HK-2 (cell line): ENCODE measurements around the gene GCNT4.
"Not testable (repeated sequence)": the region's sequence is repeated elsewhere in the genome, so short reads cannot be mapped to it uniquely, and the experiment has no call there.

Experiments used
- DNase-seq: peaks from one replicate; pipeline ENCODE4 v3.0.0-alpha.2; 2018; ENCODE audit not compliant: unreplicated experiment

The GCNT4 gene, protein sequence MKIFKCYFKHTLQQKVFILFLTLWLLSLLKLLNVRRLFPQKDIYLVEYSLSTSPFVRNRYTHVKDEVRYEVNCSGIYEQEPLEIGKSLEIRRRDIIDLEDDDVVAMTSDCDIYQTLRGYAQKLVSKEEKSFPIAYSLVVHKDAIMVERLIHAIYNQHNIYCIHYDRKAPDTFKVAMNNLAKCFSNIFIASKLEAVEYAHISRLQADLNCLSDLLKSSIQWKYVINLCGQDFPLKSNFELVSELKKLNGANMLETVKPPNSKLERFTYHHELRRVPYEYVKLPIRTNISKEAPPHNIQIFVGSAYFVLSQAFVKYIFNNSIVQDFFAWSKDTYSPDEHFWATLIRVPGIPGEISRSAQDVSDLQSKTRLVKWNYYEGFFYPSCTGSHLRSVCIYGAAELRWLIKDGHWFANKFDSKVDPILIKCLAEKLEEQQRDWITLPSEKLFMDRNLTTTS

DNA sequence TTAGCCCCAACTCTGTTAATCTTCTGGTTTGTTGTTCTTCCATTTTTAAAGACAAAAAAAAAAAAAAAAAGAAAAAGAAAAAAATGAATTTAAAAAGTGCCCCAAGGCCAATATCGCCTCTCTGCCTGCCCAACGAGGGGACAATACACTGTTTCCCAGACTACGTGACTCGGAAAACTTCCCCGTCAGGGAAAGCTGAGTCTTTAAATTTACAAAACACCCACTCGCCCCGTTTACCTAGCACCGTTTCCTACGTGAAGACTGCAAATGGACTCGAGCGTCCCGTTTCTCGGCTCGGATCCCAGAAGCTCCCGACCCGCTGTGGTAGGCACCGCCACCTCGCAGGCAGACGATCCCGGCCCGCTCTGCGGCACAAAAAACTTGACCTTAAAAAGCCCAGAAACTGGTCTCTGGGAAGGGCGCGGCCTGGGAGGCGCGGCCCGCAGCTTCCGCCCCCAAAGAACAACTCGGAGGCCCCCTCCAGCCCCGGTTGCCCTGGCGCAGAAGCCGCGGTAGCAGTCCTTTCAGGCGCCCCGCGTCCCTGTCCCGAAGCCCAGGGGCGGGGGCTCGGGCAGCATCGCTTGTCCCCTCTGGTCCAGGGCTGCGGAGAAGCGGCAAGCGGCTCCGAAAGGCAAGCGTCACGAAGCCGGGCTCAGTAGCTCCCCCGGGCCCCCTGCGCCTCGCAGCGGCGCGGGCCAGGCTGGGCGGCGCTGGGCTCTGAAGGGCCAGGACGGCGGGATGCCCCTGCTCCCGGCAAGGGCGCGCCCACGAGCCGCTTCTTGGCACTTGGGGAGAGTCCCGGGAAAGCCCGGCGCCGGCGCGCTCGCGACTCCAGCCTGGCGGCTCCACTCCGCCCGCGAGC, at the start of gene GCNT4:
TSS of gene GCNT4 (minus strand) at position 367 of the 862 bp plus-strand sequence. CDS start 22,521 bp downstream, outside the sequence.
- peak; percentile 57 for DNase-seq

DNA sequence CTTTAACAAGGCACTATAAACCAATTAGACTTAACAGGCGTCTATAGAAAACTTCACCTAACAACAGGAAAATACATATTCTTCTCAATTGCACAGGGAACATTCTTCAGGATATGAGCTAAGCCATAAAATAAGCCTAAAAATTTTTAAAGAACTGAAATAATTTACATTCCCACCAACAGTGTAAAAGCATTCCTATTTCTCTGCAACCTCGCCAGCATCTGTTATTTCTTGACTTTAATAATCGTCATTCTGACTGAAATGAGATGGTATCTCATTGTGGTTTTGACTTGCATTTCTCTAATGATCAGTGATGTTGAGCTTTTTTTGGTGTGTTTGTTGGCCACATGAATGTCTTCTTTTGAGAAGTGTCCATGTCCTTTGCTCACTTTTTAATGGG, 43.6 kb upstream of the GCNT4 start:
- DNase-seq: not testable (repeated sequence)

DNA sequence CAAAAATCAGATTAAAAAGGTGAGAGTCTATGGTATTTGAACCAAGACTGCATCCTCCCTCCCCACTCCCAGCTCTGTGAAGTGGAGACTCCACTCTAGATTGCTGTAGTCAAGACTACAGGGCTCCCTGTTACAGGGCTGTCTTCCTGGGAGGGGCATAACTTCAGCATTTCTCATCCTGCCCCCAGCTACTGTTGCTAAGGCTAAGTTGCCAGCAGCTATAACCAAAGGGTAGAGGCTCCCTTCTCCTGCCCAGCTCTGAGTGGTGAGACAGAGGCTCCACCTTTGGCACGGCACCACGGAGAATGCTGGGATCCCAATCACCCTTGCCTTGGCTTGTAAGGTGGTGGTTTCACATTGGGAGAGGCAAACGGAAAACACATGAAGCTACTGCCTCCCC, 39.2 kb upstream of the GCNT4 start:
- no peak for DNase-seq

DNA sequence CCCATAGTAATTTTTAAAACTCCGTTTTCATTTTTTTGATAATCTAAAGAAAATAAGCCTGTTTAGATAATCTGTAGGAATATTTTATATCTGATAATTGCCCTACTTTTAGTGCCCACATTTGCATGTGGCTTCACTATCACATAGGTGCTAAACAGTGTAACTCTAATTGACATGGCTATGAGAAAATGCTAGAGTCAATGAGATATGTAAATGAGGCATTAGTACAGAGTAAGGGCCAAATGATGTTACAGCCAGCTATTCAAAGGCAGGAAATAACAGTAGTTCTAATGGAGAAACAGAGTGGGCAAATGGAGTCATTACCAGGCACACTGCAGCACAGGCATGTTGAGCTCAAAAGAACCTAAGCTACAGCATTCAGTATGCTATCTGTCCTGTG, 37.3 kb upstream of the GCNT4 start:
- DNase-seq: no peak

DNA sequence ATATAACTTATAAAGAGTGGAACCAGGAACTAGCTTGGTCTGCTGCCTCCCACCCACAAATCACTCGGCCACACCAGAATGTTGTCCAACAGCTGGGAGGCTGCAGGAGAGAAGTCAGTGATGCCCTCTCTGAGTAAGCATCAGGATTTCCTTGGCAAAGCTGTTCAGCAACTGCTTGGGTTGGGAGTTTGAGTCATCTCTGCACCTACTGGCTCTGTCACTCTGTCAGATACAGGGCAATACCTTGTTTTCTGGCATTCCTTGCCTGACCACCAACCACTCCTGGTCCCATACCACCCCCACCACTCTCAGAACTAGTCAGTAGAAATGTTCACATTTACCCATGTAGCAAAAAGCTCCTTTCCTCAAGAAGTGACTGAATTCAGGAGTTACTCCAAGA, 36.8 kb upstream of the GCNT4 start:
- no peak for DNase-seq

DNA sequence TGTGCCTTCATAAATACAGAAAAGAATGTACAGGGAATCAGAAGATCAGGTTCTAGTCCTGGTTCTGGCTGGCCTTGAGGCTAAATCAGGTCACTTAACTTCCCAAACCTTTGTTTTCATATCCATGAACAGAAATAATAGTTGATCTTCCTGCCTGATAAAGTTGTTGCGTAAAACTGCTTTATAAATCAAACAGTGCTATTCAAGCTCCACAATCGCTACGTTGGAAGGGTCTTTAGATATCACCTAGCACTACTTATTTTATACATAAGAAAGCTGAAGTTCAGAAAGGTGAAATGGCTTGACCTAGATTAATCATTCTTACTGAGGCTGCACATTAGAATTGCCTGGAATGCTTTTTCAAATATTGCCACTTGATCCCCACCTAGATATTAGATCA, 36.3 kb upstream of the GCNT4 start:
- no peak for DNase-seq

DNA sequence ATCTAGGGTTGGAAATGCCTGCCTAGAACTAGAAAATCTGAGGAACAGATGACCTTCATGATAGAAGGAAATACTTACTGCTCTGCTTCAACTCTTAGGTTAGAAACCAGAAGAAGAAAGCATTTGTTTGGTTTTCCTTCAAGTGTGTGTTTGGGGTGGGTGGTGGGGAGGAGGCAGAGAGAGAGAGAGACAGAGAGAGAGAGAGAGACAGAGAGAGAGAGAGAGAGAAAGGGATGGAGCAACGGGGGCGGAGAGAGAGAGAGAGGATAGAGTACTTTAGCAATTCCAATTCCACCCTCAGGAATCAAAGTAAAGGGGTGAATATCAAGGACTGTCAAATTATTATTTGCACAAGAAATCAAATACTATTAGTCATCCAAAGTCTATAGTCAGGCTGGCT, 29.2 kb upstream of the GCNT4 start:
- DNase-seq: no peak

DNA sequence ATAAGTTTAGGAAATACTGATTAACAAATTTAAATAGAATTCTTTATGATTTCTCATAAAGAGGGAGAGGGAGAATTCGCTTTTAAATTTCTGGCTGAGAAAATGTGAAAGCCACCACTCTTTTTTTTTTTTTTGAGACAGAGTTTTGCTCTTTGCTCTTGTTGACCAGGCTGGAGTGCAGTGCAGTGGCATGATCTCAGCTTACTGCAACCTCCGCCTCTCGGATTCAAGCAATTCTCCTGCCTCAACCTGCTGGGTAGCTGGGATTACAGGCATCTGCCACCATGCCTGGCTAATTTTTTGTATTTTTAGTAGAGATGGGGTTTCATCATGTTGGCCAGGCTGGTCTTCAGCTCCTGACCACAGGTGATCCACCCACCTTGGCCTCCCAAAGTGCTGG, 27.0 kb upstream of the GCNT4 start:
- DNase-seq: not testable (repeated sequence)

DNA sequence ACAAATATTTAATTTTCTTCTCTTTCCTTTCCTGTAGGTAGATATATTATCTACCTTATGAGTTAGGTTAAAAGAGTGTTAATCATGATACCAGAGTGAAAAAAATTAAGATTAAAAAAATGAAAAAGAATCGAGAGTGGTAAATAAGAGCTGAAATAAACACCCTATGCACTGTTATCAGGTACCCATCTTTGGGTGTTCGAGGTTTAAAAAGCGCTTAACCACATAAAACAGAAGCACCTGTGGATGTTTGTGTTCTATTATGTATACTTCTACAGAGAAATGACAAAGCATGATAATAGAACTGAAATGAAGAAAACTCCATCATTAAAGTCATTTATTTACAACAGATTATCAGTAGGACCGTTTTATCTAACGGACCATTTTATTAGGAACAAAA, 25.7 kb upstream of the GCNT4 start:
- DNase-seq: no peak

DNA sequence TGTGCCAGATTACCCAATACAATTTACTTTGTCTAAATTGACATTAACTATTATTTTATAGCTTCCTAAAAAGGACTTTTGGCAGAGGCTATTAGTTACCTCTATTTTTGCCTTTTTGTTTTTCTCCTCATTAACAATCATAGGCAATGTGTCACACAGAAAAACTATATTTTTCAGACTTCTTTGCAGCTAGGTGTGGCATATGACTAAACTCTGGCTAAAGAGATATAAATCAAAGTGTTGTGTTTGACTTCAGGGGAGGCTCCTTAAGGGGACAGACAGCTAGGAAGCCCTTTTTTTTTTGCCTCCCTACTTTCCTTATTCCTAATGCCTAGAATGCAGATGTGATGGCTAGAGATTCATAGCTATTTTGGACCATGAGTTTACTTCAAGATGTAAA, 19.7 kb upstream of the GCNT4 start:
- DNase-seq: no peak

DNA sequence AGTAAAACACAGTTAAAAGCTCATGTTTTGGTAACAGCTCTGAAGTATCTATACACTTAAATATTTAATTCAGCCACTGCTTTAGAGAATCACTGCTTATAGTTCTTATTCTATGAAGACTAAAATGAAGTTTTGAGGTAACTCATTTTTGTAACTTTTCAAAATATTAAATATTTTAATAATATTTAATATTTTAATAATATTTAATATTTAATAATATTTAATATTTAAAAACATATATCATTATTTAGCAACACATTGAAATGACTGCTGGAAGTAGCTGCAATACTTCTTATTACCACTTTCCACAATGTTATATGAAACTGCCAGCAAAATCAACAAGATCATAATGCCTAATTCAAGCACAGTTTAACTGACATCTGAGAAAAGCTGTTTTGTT, 18.7 kb upstream of the GCNT4 start:
- DNase-seq: no peak

DNA sequence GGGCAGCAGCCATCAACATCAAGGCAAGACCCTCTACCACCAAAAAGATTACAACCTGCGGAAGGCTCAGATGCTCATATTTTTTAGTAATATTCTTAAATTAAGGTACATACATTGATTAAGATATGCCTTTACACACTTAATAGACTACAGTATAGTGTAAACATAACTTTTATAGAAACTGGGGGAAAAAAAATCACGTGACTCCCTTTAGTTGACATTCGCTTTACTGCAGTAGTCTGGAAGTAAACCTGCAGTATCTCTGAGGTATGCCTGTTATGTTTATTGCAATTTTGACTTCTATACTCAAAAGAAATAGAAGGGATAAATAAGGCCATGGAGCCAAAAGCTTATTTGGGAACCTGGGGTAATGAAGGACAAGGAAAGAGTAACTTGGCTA, 15.1 kb upstream of the GCNT4 start:
- DNase-seq: no peak

DNA sequence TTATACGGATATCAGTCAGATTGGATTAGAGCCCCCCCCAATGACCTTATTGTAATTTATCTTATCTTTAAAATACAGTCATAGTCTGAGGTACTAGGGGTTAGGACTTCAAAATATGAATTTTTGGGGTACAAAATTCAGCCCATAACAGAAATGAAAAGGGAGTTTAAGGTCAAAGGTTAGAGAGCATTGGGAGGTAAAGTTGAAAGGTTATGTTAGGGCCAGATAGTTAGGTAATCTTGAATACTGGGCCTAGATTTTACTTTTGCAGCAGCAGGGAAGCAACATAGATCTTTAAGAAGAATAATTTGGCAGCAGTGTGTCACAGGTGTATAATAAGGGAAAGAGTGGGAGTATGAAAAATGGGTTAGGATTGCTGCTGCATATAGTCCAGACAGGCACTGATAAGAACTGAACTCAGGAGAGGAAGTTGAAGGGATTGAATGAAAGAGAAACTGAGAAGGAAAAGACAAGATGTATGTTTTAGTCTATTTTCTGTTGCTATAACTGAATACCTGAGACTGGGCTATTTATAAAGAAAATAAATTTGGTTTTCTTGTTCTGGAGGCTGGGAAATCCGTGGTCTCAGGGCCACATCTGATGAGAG, 10.7 kb upstream of the GCNT4 start:
- no peak for DNase-seq

DNA sequence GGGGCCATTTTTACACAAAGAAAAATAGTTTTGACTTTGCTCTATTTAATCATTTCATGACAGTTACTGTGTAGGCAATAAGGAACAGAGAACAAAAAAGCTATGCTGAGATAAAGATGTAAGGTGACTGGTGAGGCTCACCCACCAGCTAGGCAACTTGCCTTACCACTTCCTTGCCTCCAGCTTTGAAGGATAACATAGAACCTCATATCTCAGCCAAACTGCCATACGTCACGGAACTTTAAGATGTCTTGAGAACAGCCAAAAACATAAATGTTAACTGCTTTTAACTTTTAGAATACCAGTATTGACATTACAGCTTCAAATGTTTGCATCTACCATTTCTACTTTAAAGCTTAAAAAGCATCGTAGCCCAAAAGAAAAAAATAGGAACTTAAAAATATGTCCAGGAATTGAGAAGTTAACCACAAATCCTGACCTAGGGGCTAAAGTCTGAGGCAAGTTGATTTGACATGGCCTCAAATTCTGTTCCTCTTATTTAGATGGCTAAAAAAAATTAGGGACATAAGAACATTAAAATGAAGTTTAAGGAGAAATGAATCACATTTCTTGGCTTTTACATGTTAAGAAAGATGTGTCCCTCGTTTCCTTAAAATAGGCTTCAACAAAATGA, 7.7 kb upstream of the GCNT4 start:
- no peak for DNase-seq

DNA sequence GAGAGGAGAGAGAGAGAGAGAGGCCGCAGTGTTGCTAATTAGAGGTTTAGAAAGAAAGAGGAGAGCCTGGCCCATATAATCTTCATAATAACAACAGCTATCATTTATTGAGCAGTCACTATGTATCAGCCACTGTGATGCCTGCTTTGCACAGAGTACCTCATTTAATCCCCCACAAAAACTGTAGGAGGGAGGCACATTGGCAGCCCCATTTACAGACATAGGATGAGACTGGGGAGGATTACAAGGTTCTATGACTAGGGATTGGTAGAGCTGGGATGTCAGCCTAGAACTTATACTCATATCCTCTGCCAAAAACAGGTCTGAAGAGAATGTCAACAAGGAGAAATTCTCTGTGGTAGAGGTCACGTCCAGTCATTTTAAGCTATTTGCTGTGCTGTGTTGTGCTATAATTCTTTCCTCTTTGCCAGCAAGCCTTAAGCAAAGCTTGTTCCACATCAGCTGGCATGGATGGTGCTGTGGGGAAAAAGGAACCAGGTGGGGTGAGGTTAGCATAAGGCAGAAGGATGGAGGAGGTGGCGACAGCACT, 6.7 kb upstream of the GCNT4 start:
- DNase-seq: no peak

DNA sequence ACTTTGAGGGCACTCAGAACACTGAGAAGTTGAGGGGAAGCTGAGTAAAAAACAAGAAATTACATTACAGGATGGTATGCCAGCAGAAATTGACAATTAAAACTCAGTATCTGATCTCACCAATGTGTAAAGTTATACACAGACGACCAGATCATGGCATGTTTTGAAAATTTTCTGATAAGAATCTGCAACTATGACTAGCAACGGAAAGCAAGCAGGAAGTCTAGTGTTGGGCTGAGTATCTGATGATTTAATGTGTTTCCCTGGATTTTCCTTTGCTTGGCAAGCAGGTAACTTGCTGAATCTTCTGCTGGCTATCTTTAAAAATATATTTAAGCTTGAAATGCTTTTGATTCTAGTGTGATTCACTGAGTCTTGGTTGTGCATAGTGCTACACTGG, 5.2 kb upstream of the GCNT4 start:
- no peak for DNase-seq

DNA sequence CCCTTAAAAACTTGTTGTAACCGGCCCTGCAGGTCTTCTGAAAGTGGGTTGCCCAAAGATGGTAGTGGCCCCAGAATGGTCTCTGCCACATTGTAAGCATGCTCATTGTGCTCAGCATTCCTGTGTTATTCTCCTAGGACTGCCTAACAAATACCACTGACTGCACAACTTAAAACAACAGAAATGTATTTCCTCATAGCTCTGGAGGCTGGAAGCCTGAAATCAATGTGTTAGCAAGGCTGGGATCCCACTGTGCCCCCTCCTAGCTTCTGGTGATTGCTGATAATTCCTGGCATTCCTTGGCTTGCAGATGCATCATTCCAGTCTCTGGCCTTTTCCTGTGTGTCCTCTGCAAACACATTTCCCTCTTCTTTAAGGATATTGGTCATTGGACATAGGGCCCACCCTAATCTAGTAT, 3.4 kb upstream of the GCNT4 start:
- no peak for DNase-seq

DNA sequence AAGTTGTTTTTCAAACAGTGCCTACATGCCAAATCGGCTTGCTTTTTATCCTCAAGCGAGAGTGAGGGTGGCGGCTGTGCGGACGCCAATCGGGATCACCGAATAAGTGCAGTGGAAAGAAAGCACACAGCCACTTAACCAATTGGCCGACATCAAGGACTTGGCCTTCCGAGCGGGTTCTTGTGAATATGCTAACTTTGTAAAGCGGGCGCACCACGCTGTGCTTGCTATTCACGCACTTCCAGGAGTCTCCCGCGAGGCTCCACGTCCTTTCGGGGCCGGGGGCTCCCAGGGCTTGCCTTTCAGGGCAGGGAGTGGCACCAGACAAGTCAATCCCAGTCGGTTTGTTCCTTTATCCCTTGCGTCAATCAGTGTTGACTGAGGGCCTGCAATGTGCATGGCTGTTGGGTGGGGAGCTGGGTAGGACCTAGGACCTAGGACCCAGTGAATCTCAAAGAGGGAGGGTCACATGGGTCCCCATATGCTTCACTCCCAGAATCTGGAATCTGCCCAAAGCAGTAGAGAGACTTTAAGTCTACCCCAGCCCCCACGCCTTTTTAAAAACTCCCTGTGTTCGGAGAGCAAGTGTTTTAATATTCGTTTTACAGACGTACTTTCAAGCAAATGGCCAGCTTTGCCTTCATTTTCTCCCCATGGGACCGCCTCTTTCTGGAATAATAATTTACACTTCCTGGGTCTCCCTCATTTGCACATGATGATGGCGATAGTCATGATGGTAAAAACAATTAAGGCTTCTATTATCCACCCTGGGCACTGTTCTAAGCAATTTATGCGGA, 2.0 kb upstream of the GCNT4 start:
- no peak for DNase-seq

DNA sequence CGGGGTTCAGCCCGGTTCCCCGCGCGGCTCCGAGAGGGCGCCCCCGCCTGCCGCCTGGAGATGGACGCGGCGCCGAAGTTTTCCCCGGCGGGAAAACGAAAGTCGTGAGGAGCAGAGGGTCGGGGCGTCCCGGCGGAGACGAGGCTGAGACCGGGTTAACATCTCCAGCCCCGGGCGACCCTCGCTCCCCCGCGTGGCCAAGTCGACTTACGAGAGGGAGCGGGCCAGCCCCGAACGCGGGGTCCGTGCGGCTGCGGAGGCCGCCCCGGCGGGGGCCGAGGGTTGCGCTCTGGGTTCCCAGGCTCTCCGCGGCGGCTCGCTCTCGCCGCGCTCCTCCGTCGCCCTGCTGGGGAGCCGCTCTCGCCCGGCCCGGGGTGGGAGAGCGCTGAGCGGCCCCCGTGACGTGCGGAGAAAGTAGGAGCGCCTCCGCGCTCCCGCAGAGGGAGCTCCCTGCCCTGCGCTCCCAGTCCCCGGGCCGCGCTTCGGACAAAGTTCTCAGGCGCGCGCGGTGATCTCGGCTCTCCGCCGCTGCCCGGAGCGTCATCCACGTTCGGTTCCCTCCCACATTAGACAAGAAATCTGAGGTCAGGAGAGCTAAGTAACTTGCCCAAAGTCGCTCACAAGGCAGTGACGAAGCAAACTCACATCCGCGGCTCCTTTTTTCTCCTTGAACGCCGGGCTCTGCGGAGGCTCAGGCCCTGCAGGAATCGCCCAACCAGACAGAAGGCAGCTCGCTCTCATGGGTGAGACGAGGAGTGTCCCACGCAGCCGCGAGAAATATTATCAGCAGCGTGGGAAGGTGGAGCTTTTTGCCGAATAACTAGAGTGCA, 1.2 kb upstream of the GCNT4 start:
- peak; percentile 71 for DNase-seq

DNA sequence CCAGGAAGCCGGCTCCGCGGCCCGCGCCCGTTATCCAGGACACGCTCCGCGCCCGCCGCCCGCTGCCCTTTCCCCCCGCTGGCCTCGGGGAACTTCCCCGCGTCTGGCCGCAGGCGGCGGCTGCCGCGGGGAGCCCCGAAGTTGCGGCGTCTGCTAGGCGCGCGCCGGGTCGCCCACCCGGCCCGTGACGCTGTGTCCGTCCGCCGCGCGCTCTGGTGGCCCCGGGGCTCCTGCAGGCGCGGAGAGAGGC, 621 bp upstream of the GCNT4 start:
- no peak for DNase-seq
